ENCODE results near the gene AKAP11.

The AKAP11 gene

GRCh38 chr13:42345367-42345766 is 73.4 kb downstream of the AKAP11 start:
- no peaks in the 10 kb centered on the region for H3K27me3 Mint-ChIP-seq
- H3K36me3 Mint-ChIP-seq: no peaks in the 10 kb centered on the region
- H3K4me3 Mint-ChIP-seq: no peak overlapping the region
- no peak overlapping the region for H3K27ac Mint-ChIP-seq
- no peaks in the 10 kb centered on the region for H3K9me3 Mint-ChIP-seq
- H3K4me1 Mint-ChIP-seq: peaks cover 25% of the 10 kb centered on the region

GRCh38 chr13:42348576-42348975 is 76.6 kb downstream of the AKAP11 start:
- peaks cover 39% of the 10 kb centered on the region for H3K4me1 Mint-ChIP-seq
- H3K27me3 Mint-ChIP-seq: no peaks in the 10 kb centered on the region
- no peak overlapping the region for H3K4me3 Mint-ChIP-seq
- H3K9me3 Mint-ChIP-seq: no peaks in the 10 kb centered on the region
- H3K27ac Mint-ChIP-seq: peak overlapping the region; percentile 76
- no peaks in the 10 kb centered on the region for H3K36me3 Mint-ChIP-seq

DNA sequence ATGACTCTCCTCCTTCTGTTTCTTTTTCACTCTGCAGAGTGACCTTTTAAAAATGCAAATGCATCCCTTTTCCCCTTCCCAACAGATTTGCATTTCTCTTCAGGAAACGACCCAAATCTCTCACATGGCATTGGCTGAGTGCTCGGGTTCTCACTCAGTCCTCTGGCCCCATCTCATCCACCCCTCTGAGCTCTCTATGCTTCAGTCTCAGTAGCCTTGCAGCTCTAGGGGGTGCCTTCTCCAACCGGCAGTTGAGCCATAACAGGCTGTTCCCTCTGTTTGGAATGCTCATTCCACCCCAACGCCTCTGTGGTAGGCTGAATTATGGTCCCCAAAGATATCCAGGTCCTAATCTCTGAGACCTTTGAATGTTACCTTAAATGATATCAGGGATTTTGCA is 78.2 kb downstream of the AKAP11 start:
- Mint-ChIP-seq H3K9me3 (no peaks in the 10 kb centered on the region), H3K27me3 (no peaks in the 10 kb centered on the region), H3K4me3 (no peak overlapping the region), H3K36me3 (no peaks in the 10 kb centered on the region), H3K27ac (peak overlapping the region; percentile 88), H3K4me1 (peaks cover 55% of the 10 kb centered on the region)

DNA sequence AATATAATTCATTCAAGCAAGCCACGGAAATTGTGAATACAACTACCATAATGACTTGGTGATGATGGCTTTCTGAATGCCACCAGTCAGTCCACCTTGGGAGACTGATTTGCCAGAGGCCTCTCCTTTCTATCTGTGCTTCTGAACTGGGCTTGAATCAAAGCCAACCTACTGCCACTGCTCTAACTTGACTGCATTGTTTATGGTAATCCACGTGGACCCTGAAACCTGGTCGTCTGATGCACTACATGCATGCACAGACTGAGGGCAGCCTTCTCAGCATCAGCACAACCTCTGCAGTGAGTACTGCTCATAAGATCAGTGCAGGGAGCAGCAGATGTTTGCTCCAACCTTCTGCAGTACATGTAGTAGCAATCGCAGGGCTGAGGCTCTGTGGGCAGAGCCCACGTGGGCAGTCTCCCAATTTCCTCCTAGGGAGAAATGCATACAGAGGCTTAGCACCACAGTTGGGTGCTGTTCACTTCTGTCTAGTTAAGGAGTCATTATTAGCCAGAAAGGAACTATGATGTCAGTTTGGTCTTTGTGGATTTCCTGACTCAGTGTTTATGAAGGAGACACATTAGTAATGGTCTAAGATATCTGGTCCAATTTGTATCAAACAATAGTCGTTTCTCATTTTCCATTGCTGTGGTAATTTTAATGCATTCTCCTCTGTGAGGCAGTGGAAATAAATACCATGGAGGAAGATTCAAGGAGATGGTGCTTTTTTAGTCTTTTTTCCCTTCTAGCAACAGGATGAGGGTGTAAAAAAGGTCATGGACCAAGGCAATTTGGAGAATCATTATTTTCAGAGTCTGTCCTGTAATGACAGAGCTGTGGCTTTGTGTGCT is 82.5 kb downstream of the AKAP11 start:
- H3K4me3 Mint-ChIP-seq: peak overlapping the region; percentile 75
- H3K4me1 Mint-ChIP-seq: peaks cover 68% of the 10 kb centered on the region
- peaks cover 11% of the 10 kb centered on the region for H3K9me3 Mint-ChIP-seq
- peak overlapping the region; percentile 99 for H3K27ac Mint-ChIP-seq
- no peaks in the 10 kb centered on the region for H3K27me3 Mint-ChIP-seq
- peaks cover 5% of the 10 kb centered on the region for H3K36me3 Mint-ChIP-seq

DNA sequence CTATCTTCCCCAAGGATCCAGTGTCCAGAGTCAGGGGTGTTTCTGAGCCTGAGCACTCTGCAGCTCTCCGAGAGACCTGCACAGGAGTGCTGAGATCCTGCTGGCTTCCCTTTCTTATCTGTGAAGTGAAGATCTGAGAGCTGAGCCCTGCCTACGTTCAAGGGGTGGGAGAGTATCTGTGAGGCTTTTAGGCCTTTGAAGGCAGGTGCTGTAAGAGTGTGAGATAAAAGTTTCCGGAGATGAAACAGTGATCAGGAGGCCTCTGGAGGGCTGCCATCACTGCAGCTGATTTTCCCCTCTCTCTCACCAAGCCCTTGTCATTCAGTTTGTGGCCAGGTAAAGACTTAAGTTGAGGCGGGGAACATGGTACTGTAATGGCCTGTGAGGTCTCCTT is 83.1 kb downstream of the AKAP11 start:
- peaks cover 64% of the 10 kb centered on the region for H3K4me1 Mint-ChIP-seq
- peaks cover 11% of the 10 kb centered on the region for H3K9me3 Mint-ChIP-seq

GRCh38 chr13:42355491-42356183 is 83.7 kb downstream of the AKAP11 start:
- Mint-ChIP-seq H3K4me1 (peaks cover 59% of the 10 kb centered on the region), H3K4me3 (peak overlapping the region; percentile 75), H3K9me3 (peaks cover 11% of the 10 kb centered on the region), H3K36me3 (peaks cover 5% of the 10 kb centered on the region), H3K27ac (peak overlapping the region; percentile 99), H3K27me3 (no peaks in the 10 kb centered on the region)

More for the DNA sequence above, 83.1 kb downstream of the AKAP11 start:
- H3K36me3 Mint-ChIP-seq: peaks cover 5% of the 10 kb centered on the region
- H3K27ac Mint-ChIP-seq: peak overlapping the region; percentile 99
- H3K27me3 Mint-ChIP-seq: no peaks in the 10 kb centered on the region
- peak overlapping the region; percentile 75 for H3K4me3 Mint-ChIP-seq

GRCh38 chr13:42356184-42356575 is 84.2 kb downstream of the AKAP11 start:
- Mint-ChIP-seq H3K36me3 (peaks cover 5% of the 10 kb centered on the region), H3K4me1 (peaks cover 59% of the 10 kb centered on the region), H3K27me3 (no peaks in the 10 kb centered on the region), H3K4me3 (peak overlapping the region; percentile 75), H3K27ac (peak overlapping the region; percentile 99), H3K9me3 (peaks cover 11% of the 10 kb centered on the region)

GRCh38 chr13:42360046-42360574 is 88.2 kb downstream of the AKAP11 start:
- Mint-ChIP-seq H3K4me3 (no peak overlapping the region), H3K9me3 (peaks cover 11% of the 10 kb centered on the region), H3K27me3 (no peaks in the 10 kb centered on the region), H3K36me3 (peaks cover 5% of the 10 kb centered on the region), H3K27ac (no peak overlapping the region), H3K4me1 (peaks cover 36% of the 10 kb centered on the region)

DNA sequence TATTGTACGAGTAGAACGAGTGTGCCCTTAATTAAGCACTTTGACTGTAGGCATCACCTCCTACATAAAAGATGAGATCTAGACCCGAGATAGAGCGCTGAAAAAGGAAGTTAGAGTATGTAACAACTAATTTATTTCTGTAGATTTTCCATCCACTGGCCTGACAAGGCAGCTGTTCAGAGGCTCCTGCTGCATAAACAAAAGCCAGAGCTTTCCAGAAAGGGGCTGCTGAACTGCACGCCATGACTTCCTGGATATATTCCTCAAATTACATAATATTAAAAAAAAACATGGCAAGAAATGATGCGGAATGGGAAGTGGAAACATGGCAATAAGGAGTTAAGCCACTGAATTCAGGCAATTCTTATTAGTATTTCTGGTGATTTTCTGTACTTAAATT is 89.7 kb downstream of the AKAP11 start:
- no peak overlapping the region for H3K4me3 Mint-ChIP-seq
- H3K27me3 Mint-ChIP-seq: no peaks in the 10 kb centered on the region
- H3K4me1 Mint-ChIP-seq: peaks cover 22% of the 10 kb centered on the region
- H3K27ac Mint-ChIP-seq: no peak overlapping the region
- peaks cover 6% of the 10 kb centered on the region for H3K9me3 Mint-ChIP-seq
- no peaks in the 10 kb centered on the region for H3K36me3 Mint-ChIP-seq

DNA sequence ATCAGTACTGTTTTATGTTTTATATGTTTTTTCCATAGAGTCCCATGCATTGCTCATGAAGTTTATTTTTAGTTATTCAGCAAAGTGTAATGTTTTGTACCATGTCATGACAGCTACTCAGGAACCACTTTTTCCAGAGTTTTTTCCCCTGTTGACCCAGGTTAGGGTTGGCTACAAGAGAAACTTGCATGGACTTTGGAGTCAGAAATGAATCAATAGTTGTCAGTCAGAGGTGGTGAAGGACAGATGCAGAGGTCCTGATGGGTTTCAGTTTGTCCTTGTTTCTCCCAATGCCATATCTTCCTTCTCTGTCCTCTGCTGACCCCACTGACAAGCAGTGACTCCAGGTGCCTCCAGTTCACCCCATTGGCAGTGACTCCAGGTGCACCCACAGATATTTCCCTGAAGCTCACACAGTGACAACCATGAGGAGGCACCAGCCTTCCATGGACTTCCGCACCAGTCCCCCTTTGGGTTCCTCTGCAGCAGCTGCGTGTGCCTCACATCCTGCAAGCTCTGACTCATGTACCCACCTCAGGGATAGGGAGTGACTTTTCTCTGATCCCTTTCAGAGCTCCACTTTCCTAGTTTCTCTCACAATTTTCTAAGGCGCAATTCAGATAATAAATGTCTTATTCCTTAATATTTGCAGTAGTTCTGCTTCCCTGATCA is 92.1 kb downstream of the AKAP11 start:
- peaks cover 20% of the 10 kb centered on the region for H3K4me1 Mint-ChIP-seq
- H3K27me3 Mint-ChIP-seq: no peaks in the 10 kb centered on the region
- no peak overlapping the region for H3K27ac Mint-ChIP-seq

GRCh38 chr13:42364613-42365000 is 92.7 kb downstream of the AKAP11 start:
- no peaks in the 10 kb centered on the region for H3K36me3 Mint-ChIP-seq
- H3K27ac Mint-ChIP-seq: no peak overlapping the region
- H3K4me3 Mint-ChIP-seq: no peak overlapping the region
- H3K27me3 Mint-ChIP-seq: no peaks in the 10 kb centered on the region
- peaks cover 25% of the 10 kb centered on the region for H3K4me1 Mint-ChIP-seq
- H3K9me3 Mint-ChIP-seq: no peaks in the 10 kb centered on the region

More for the DNA sequence above, 92.1 kb downstream of the AKAP11 start:
- Mint-ChIP-seq H3K36me3 (no peaks in the 10 kb centered on the region), H3K9me3 (no peaks in the 10 kb centered on the region), H3K4me3 (no peak overlapping the region)

DNA sequence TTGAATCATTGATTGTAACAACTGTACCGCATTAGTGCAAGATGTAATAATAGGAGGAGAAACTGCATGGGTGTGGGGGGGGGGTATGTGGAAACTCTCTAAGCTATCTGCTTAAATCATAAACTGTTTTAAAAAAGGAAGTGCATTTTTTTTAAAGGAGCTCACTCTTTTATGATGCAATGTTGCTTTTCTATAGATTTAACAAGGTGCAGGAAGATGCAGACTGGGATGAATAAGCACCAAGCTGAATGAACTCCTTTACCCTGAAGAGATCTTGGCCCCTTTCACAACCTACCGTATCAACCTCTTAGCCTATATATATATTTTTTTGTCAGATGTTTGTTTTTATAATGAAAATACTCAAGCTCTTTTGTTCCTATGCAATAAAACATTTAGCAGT is 95.9 kb downstream of the AKAP11 start:
- H3K9me3 Mint-ChIP-seq: no peaks in the 10 kb centered on the region
- H3K4me1 Mint-ChIP-seq: peaks cover 28% of the 10 kb centered on the region
- H3K27ac Mint-ChIP-seq: no peak overlapping the region
- no peaks in the 10 kb centered on the region for H3K27me3 Mint-ChIP-seq
- no peaks in the 10 kb centered on the region for H3K36me3 Mint-ChIP-seq
- no peak overlapping the region for H3K4me3 Mint-ChIP-seq

- H3K27ac Mint-ChIP-seq: no peak overlapping the region
- H3K27me3 Mint-ChIP-seq: no peaks in the 10 kb centered on the region
- peaks cover 32% of the 10 kb centered on the region for H3K4me1 Mint-ChIP-seq
- no peaks in the 10 kb centered on the region for H3K9me3 Mint-ChIP-seq
- no peaks in the 10 kb centered on the region for H3K36me3 Mint-ChIP-seq
- no peak overlapping the region for H3K4me3 Mint-ChIP-seq
Observed at GRCh38 chr13:42369071-42369797, 97.3 kb downstream of the AKAP11 start.

DNA sequence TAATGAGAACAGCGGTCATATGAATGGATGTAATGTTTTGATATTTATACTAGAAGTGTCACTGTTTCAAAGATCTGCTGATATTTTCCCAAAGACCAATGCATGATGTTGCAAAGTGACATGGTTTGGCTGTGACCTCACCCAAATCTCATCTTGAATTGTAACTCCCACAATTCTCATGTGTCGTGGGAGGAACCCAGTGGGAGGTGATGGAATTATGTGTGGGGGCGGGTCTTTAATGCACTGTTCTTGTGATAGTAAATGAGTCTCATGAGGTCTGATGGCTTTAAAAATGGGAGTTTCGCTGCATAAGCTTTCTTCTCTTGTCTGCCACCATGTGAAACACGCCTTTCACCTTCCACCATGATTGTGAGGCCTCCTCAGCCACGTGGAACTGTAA is 98.3 kb downstream of the AKAP11 start:
- Mint-ChIP-seq H3K27ac (no peak overlapping the region), H3K9me3 (no peaks in the 10 kb centered on the region), H3K27me3 (no peaks in the 10 kb centered on the region), H3K4me3 (no peak overlapping the region), H3K36me3 (no peaks in the 10 kb centered on the region), H3K4me1 (peaks cover 32% of the 10 kb centered on the region)

Measured in activated naive CD4-positive, alpha-beta T cell treated with anti-CD3 and anti-CD28 coated beads, Interleukin-2, amount 50 U/mL, for 24 hours (primary cell).